IPS-20b (cell line): Measurements from ENCODE around the gene JMJD8.
"Not testable (repeated sequence)": the region's sequence is repeated elsewhere in the genome, so short reads cannot be mapped to it uniquely, and the experiment has no call there.

Experiments
- H3K27ac ChIP-seq: one replicate; pipeline ENCODE4 v1.5.1; 2013; ENCODE audit warnings: low read length
- H3K27me3 ChIP-seq: 2 replicates; pipeline ENCODE4 v1.6.1; 2013; ENCODE audit warnings: mild to moderate bottlenecking, low read length, inconsistent platforms; ENCODE audit not compliant: insufficient read depth
- H3K36me3 ChIP-seq: 2 replicates; pipeline ENCODE4 v1.6.1; 2013; ENCODE audit warnings: low read depth, mild to moderate bottlenecking, inconsistent platforms, low read length, moderate library complexity; ENCODE audit not compliant: insufficient read depth
- H3K4me1 ChIP-seq: 2 replicates; pipeline ENCODE4 v1.6.1; 2013; ENCODE audit warnings: mild to moderate bottlenecking, control low read depth, inconsistent platforms, low read length, moderate library complexity; ENCODE audit not compliant: insufficient read depth
- H3K4me3 ChIP-seq: 2 replicates; pipeline ENCODE4 v1.5.1; 2013; ENCODE audit warnings: mild to moderate bottlenecking, low read length, inconsistent platforms
- H3K9ac ChIP-seq: 2 replicates; pipeline ENCODE4 v1.6.1; 2013; ENCODE audit warnings: low read depth, mild to moderate bottlenecking, inconsistent platforms, low read length, moderate library complexity
- H3K9me3 ChIP-seq: 2 replicates; pipeline ENCODE4 v1.6.1; 2013; ENCODE audit warnings: mild to moderate bottlenecking, low read depth, low read length, inconsistent platforms; ENCODE audit not compliant: insufficient read depth

Gene JMJD8

DNA sequence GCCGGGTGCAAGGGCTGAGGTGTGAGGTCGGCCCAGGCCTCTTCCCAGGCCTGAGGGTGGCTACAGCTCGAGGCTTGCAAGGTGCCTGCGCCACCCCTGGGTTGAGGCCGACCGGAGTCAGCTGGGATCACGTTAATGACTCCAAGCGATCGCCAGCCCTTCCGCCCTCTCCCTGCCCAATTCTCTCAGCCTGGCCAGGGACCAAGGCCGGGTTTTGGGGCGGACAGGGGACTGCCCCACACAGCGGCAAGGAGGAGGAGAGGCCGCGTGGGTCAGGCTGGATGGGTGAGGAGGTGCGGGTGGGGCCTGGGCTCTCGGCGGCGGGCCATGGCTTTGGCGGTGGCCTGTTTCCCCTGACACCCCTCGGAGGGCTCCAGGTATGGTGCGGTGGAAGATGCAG, 9.2 kb upstream of the JMJD8 start:
- H3K9ac ChIP-seq = no peak overlapping the region
- H3K4me1 ChIP-seq = no peaks in the 10 kb centered on the region
- peak overlapping the region; percentile 65; the same call in 1 of the 2 replicates for H3K4me3 ChIP-seq
- H3K36me3 ChIP-seq = no peaks in the 10 kb centered on the region
- no peak overlapping the region for H3K27ac ChIP-seq
- peaks cover 76% of the 10 kb centered on the region for H3K27me3 ChIP-seq
- H3K9me3 ChIP-seq = no peaks in the 10 kb centered on the region

DNA sequence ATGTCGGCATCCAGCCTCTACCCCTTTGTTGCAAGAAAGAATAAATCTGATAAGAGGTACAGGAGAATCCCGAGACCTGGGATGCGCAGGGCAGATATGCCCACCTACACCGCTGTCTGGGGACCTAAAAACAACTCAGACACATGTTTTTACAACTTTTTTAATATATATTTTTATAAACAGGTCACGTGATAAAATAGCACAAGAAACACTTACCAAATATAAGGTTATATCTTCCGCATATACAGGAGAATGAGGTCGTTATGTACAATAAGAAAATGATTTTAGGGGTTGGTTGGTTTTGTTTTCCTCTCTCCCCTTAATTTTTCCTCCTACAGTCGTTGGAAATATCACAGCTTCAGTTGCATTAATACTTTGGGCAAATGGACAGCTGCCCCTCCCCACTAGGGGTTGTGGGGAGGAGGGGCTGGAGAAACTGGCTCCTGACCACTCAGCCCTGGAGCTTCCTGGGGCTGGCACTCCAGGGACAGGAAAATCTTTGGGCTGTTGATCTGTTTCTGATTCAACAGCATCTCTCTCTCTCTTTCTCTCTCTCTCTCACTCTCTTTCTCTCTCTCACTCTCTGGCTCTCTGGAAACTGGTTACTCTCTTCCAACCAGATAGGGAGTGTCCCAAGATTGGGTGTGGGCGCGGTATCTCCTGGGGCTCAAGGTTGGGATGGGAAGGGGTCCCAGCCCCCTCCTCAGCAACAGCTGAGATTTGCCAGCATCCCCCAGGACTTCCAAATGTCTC, 8.4 kb upstream of the JMJD8 start:
- Histone ChIP-seq H3K27me3 (peaks cover 68% of the 10 kb centered on the region), H3K4me3 (no peak overlapping the region), H3K36me3 (no peaks in the 10 kb centered on the region), H3K4me1 (no peaks in the 10 kb centered on the region), H3K9me3 (no peaks in the 10 kb centered on the region), H3K9ac (no peak overlapping the region), H3K27ac (no peak overlapping the region)

DNA sequence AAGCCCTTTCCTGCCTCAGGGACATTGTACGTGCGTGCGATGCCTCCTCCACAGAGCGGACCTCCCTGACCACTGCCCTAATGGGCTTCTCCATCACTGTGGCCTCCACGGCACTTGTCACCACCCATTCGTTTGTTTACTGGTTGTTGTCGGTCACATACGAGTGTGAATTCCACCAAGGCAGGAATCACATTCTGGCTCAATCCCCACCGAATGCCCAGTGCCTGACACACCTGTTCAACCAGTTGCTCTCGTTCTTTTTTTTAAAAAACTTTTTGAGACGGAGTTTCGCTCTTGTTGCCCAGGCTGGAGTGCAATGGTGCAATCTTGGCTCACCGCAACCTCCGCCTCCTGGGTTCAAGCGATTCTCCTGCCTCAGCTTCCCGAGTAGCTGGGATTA, 7.1 kb upstream of the JMJD8 start:
- H3K36me3 ChIP-seq, H3K9ac ChIP-seq, H3K27ac ChIP-seq, H3K4me3 ChIP-seq, H3K9me3 ChIP-seq, H3K4me1 ChIP-seq: not testable (repeated sequence)
- H3K27me3 ChIP-seq = peaks cover 57% of the 10 kb centered on the region

DNA sequence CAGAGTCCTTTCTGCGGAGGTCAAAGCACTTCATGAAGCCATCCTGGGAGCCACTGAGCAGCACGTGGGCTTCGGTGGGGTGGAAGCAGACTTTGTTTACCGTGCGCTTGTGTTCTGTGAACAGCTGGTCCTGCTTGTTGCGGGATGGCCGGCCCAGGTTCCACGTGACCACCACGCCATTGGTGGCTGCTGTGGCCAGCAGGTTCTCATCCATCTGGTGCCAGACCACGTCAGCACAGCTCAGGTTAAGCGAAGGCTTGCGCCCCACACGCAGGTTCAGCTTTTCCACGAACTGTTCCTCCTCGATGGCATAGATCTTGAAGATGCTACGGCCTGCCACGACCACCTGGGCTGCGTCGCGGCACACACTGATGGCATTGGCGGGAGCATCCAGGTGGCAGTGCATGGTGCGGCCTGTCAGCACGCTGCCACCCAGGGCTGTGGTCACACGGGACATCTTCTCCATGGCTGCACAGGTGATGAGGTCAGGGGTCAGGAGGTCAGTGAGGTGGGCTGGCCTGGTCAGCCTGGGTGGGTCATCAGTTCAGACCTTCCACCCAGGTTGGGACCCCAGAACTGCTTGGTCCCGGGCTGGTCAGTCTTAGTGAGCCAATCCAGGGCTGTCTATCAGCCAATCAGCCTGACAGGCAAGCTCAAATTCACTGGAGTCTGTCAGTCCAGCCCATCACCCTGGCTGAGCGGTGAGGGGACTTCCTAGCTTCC, 5.2 kb upstream of the JMJD8 start:
- H3K9me3 ChIP-seq = no peaks in the 10 kb centered on the region
- peak overlapping the region; percentile 90 for H3K9ac ChIP-seq
- H3K4me3 ChIP-seq = peak overlapping the region; percentile 93
- no peaks in the 10 kb centered on the region for H3K4me1 ChIP-seq
- H3K27ac ChIP-seq = no peak overlapping the region
- no peaks in the 10 kb centered on the region for H3K36me3 ChIP-seq
- peaks cover 39% of the 10 kb centered on the region for H3K27me3 ChIP-seq

DNA sequence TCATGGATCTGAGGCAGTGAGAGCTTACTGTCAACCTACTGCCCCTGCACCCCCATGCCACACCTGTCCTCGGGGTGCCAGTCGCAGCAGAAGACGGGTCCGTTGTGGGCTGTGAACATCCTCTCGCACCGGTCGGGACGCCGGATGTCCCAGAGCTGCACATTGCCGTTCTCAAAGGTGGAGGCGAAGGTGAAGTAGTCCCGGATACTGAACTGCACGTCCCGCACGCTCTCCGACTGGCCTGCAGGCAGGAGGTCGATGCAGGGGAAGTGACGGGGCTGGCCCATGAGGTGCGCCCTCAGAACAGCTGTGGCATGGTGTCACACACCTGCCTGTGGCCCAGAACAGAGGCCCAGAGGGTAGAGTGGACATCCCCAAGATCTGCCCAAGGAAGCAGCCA, 3.4 kb upstream of the JMJD8 start:
- Histone ChIP-seq H3K4me3 (no peak overlapping the region), H3K4me1 (no peaks in the 10 kb centered on the region), H3K36me3 (peaks cover 8% of the 10 kb centered on the region), H3K9ac (no peak overlapping the region), H3K9me3 (no peaks in the 10 kb centered on the region), H3K27me3 (peaks cover 21% of the 10 kb centered on the region), H3K27ac (no peak overlapping the region)

DNA sequence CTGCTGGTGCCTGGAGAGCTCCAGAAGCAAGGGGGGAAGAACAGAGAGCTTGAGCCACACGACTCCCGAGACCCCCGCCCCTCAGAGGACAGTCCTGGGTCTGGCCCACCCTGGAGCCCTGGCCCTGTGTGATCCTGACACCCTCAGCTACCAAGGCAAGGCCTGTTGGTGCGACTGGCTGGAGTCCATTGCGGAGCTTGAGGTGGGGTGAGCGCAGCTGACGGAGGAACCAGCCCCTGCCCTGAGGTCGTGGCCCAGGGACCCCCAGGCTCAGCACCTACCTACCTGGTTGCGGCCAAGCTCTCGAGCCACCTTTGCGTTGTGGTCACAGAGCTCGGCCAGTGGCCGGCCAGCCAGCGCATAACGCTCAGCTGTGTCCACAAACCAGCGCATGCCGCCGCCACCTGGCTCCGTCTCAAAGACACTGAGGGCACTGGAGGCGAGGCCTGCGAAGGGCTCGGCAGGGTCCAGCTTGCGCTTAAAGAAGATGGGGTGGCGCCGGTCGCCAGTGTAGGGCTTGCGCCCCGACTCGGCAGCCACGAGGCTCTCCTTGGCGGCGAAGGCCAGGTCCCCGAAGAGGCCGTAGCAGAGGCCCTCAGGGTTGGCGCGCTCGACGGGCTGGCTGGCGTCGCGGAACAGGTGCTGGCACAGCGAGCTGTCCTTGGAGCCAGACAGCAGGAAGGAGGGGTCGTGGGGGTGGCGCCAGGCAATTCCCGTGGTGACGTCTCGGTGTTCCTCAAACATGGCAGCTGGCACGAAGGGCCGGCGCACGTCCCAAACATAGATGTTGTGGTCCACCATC, 2.5 kb upstream of the JMJD8 start:
- Histone ChIP-seq H3K9ac (no peak overlapping the region), H3K4me3 (no peak overlapping the region), H3K36me3 (peaks cover 16% of the 10 kb centered on the region), H3K9me3 (no peaks in the 10 kb centered on the region), H3K27me3 (peaks cover 12% of the 10 kb centered on the region), H3K4me1 (no peaks in the 10 kb centered on the region), H3K27ac (no peak overlapping the region)

DNA sequence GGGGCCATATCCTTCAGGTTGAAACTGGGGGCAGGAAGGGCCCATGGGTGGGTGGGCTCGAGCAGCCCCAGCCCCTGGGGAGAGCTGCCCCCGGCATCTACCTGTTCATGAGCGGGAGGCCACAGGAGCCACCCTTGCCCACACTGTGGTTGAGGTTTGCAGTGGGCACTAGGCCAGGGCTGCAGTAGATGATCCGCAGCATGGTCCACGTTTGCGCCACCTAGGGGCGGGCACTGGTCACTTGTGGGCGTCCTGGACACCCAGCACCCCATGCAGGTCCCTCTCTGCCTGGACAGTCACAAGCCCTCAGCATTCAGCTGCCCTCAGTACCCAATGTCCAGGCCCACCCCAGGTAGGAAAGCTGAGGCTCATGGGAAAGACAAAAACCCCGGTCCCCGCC, 1.8 kb upstream of the JMJD8 start:
- Histone ChIP-seq H3K9me3 (no peaks in the 10 kb centered on the region), H3K4me3 (no peak overlapping the region), H3K4me1 (no peaks in the 10 kb centered on the region), H3K27ac (no peak overlapping the region), H3K9ac (no peak overlapping the region), H3K27me3 (peaks cover 5% of the 10 kb centered on the region), H3K36me3 (peaks cover 19% of the 10 kb centered on the region)

DNA sequence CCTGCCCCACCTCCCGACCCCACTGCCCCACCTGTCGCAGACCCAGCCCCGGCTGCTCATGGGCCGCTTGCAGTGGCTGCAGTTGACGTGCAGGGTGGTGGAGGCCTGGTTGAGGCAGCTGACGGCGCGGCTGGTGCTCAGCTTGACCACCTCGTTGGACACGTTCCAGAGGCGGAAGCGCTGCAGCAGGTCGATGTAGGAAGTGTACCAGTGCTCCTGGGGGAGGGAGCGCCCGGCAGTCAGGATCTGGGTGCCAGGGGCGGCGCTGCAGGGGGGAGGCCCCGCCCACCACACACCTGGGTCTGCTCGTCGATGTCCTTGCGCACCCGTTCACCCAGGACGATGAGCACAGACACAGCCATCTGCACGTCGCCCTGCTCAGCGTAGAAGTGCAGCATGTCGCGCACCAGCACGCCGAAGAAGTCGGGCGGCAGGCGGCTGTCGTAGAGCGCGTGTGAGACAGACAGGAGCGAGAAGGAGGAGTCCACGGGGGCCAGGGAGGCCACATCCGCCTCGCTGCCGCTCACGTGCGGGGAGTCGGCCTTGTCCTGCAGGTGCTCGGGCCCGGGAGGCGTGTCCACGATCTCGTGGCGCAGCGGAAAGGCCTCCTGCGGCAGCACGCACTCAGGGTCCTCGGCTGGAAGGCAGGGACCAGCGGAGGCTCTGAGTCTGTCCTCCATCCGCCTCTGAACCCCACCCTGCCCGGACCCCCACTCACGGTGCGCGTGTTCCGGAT, 995 bp upstream of the JMJD8 start:
- Histone ChIP-seq H3K9ac (no peak overlapping the region), H3K27ac (no peak overlapping the region)

DNA sequence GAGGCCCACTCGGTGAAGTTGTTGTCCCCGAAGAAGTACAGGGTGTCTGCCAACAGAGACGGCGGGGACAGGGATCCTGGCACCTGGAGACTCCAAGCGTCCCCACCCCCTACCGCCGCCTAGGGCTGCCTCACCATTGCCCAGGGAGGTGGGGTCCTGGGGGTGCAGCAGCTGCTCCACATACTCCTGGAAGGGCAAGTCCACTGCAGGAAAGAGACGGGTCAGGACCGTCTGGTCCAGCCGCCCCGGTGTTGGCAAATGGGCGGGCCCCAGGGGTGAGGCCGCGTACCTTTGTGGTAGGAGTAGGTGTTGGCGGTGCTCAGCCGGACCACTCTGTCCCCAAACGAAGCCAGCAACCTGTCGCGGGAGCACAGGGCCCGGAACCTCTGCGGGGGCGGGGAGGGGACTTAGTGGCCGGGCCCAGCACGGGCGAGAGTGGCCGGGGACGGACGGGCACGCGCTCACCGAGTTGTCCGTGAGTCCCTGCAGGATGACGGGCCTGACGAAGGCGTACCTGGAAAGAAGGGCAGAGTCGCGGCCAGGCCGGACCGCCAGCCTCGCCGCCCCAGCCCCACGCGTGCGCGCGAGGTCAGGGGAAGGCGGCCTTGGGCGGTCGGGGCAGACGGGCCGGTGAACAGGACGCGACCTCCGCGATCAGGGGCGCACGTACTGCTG, 601 bp downstream of the JMJD8 start:
- H3K4me3 ChIP-seq = peak overlapping the region; percentile 74
- H3K36me3 ChIP-seq = peaks cover 19% of the 10 kb centered on the region
- no peaks in the 10 kb centered on the region for H3K4me1 ChIP-seq
- H3K9ac ChIP-seq = peak overlapping the region; percentile 79
- no peaks in the 10 kb centered on the region for H3K27me3 ChIP-seq
- no peak overlapping the region for H3K27ac ChIP-seq
- no peaks in the 10 kb centered on the region for H3K9me3 ChIP-seq

More for the DNA sequence above, 995 bp upstream of the JMJD8 start:
- Histone ChIP-seq H3K36me3 (peaks cover 19% of the 10 kb centered on the region), H3K9me3 (no peaks in the 10 kb centered on the region), H3K4me1 (no peaks in the 10 kb centered on the region), H3K4me3 (no peak overlapping the region), H3K27me3 (no peaks in the 10 kb centered on the region)

DNA sequence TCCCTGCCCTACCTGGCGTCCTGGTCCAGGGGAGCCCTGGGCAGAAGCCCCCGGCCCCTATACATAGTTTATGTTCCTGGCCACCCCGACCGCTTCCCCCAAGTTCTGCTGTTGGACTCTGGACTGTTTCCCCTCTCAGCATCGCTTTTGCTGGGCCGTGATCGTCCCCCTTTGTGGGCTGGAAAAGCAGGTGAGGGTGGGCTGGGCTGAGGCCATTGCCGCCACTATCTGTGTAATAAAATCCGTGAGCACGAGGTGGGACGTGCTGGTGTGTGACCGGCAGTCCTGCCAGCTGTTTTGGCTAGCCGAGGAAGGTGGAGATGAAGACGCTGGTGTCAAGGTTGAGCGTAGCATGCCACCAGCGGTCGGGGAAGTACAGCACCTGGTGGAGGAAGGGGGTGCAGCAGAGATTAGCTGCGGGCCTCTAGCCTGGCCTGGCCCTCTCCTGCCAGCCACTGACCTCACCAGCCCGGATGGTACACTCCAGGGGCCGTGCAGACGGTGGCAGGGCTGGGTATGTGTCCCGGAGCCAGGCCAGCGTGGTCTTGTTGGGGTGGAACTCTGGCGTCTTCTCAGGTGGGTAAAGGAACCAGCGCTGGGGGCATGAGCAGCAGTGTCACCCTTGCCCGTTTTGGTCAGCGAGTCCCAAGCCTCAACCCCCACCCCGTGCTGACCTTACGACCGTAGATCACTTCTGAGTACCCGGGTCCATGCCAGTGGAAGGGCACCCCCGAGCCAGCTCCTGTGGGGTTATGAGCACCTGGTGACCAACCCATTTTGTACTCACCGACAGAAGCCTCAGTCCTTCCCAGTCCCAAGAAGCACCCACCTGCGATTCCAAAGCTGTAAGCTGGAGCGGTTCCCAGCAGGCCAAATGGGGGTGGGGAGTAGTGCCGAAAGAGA, 1.4 kb downstream of the JMJD8 start:
- Histone ChIP-seq H3K9me3 (no peaks in the 10 kb centered on the region), H3K4me3 (peak overlapping the region; percentile 74), H3K9ac (no peak overlapping the region), H3K27ac (no peak overlapping the region), H3K36me3 (peaks cover 19% of the 10 kb centered on the region), H3K27me3 (no peaks in the 10 kb centered on the region), H3K4me1 (no peaks in the 10 kb centered on the region)
